Loucy (cell line): ENCODE measurements around the gene DYNC1LI1.

Source experiments
- H2AFZ ChIP-seq: fragments of 200-600 bp; sonication (generic); 2 replicates; pipeline ENCODE4 v1.6.0; 2016; ENCODE audit warnings: antibody characterized with exemption, mild to moderate bottlenecking, low read length, moderate library complexity
- H3F3A ChIP-seq: fragments of 200-600 bp; 2 replicates; pipeline ENCODE4 v1.6.0; 2016; ENCODE audit warnings: antibody characterized with exemption, low read depth, mild to moderate bottlenecking
- H3K27me3 ChIP-seq: fragments of 200-600 bp; sonication (generic); 2 replicates; pipeline ENCODE4 v1.6.1; 2014; ENCODE audit warnings: low read length, mild to moderate bottlenecking; ENCODE audit not compliant: insufficient read depth, poor library complexity, severe bottlenecking
- H3K36me3 ChIP-seq: fragments of 200-600 bp; sonication (generic); 2 replicates; pipeline ENCODE4 v1.6.1; 2016; ENCODE audit warnings: low read length; ENCODE audit not compliant: insufficient read depth
- H3K4me1 ChIP-seq: fragments of 200-600 bp; sonication (generic); 2 replicates; pipeline ENCODE4 v1.5.1; 2014; ENCODE audit warnings: low read length, mild to moderate bottlenecking; ENCODE audit not compliant: insufficient read depth, poor library complexity, severe bottlenecking
- H3K4me2 ChIP-seq: fragments of 200-600 bp; sonication (generic); 2 replicates; pipeline ENCODE4 v1.6.0; 2014; ENCODE audit warnings: antibody characterized with exemption, low read length, low read depth, mild to moderate bottlenecking; ENCODE audit not compliant: poor library complexity, severe bottlenecking
- H3K4me3 ChIP-seq: fragments of 200-600 bp; sonication (generic); 2 replicates; pipeline ENCODE4 v1.5.1; 2014; ENCODE audit warnings: low read length, mild to moderate bottlenecking, mixed read lengths; ENCODE audit not compliant: poor library complexity, severe bottlenecking
- H3K79me2 ChIP-seq: fragments of 200-600 bp; sonication (generic); 2 replicates; pipeline ENCODE4 v1.6.1; 2014; ENCODE audit warnings: low read length; ENCODE audit not compliant: insufficient read depth
- H3K9ac ChIP-seq: fragments of 200-600 bp; sonication (generic); 2 replicates; pipeline ENCODE4 v1.6.0; 2014; ENCODE audit warnings: mild to moderate bottlenecking, low read depth, low read length, moderate library complexity; ENCODE audit not compliant: poor library complexity, severe bottlenecking
- H3K9me2 ChIP-seq: fragments of 200-600 bp; sonication (generic); replicated peaks from 2 replicates; pipeline ENCODE4 v1.6.1; 2016; ENCODE audit warnings: low read depth, low read length, mixed read lengths
- H3K9me3 ChIP-seq: fragments of 200-600 bp; sonication (generic); 2 replicates; pipeline ENCODE4 v1.6.1; 2014; ENCODE audit warnings: mild to moderate bottlenecking, antibody characterized with exemption, low read length, low read depth; ENCODE audit not compliant: insufficient read depth
- H4K20me1 ChIP-seq: fragments of 200-600 bp; sonication (generic); 2 replicates; pipeline ENCODE4 v1.6.0; 2014; ENCODE audit warnings: antibody characterized with exemption, low read length, mild to moderate bottlenecking; ENCODE audit not compliant: insufficient read depth, poor library complexity, severe bottlenecking
- CTCF ChIP-seq: fragments of 200-600 bp; sonication (generic); conservative IDR thresholded peaks from 2 replicates; pipeline ENCODE4 v1.5.1; 2014; ENCODE audit warnings: mild to moderate bottlenecking, antibody characterized with exemption, low read length
- EZH2phosphoT487 ChIP-seq: fragments of 200-600 bp; IDR thresholded peaks from 2 replicates; pipeline ENCODE4 v1.6.1; 2018; ENCODE audit warnings: antibody characterized with exemption, mild to moderate bottlenecking, moderate library complexity, borderline replicate concordance

Gene DYNC1LI1

GRCh38 chr3:32492684-32493436, 77.8 kb downstream of the DYNC1LI1 start:
- Histone ChIP-seq H3K79me2 (peaks cover 74% of the 10 kb centered on the region), H3K36me3 (peaks cover 9% of the 10 kb centered on the region; the same call in 1 of the 2 replicates), H3K4me3 (no peak overlapping the region), H3K9me2 (no peaks in the 10 kb centered on the region), H3K4me2 (peak overlapping the region; percentile 26), H4K20me1 (peaks cover 60% of the 10 kb centered on the region), H3K27me3 (no peaks in the 10 kb centered on the region), H3K4me1 (peaks cover 40% of the 10 kb centered on the region), H3K9me3 (no peaks in the 10 kb centered on the region), H2AFZ (no peak overlapping the region), H3F3A (no peaks in the 10 kb centered on the region), H3K9ac (no peak overlapping the region)
- TF ChIP-seq CTCF (no peak), EZH2phosphoT487 (no peak)

- no peaks in the 10 kb centered on the region for H3K9me3 ChIP-seq
- no peaks in the 10 kb centered on the region for H3K27me3 ChIP-seq
- no peak overlapping the region for H3K4me3 ChIP-seq
- TF ChIP-seq CTCF (no peak), EZH2phosphoT487 (no peak)
- no peaks in the 10 kb centered on the region for H3K9me2 ChIP-seq
- H3K4me2 ChIP-seq: no peak overlapping the region
- H3K9ac ChIP-seq: no peak overlapping the region
- H3K36me3 ChIP-seq: peaks cover 42% of the 10 kb centered on the region
- H3K79me2 ChIP-seq: peaks cover 32% of the 10 kb centered on the region
- H3F3A ChIP-seq: no peaks in the 10 kb centered on the region
- H2AFZ ChIP-seq: no peak overlapping the region
- H4K20me1 ChIP-seq: peaks cover 27% of the 10 kb centered on the region
- H3K4me1 ChIP-seq: peaks cover 17% of the 10 kb centered on the region
Observed at GRCh38 chr3:32488474-32489008, 82.1 kb downstream of the DYNC1LI1 start.

GRCh38 chr3:32487781-32488473, 82.7 kb downstream of the DYNC1LI1 start:
- H3K4me3 ChIP-seq: no peak overlapping the region
- H3K9me2 ChIP-seq: no peaks in the 10 kb centered on the region
- no peak overlapping the region for H3K4me2 ChIP-seq
- H3K4me1 ChIP-seq: peaks cover 11% of the 10 kb centered on the region
- peaks cover 21% of the 10 kb centered on the region for H4K20me1 ChIP-seq
- H3K9ac ChIP-seq: no peak overlapping the region
- peaks cover 26% of the 10 kb centered on the region for H3K79me2 ChIP-seq
- H3F3A ChIP-seq: no peaks in the 10 kb centered on the region
- TF ChIP-seq CTCF (no peak), EZH2phosphoT487 (no peak)
- peaks cover 48% of the 10 kb centered on the region for H3K36me3 ChIP-seq
- no peaks in the 10 kb centered on the region for H3K27me3 ChIP-seq
- no peaks in the 10 kb centered on the region for H3K9me3 ChIP-seq
- H2AFZ ChIP-seq: no peak overlapping the region
